Stimulated activated CD4-positive, alpha-beta T cell treated with anti-CD3 and anti-CD28 coated beads, TNF-alpha, amount 100 ng/mL, for 1 hour (primary cell): ENCODE results near the gene PEPD.

ENCODE experiments used
- DNase-seq, 3 donors: peaks; one replicate each; pipeline ENCODE4 v3.0.0-alpha.2; 2020; ENCODE audit warnings: low read depth in 3 of 3, low spot score in 1 of 3

The PEPD gene

DNA sequence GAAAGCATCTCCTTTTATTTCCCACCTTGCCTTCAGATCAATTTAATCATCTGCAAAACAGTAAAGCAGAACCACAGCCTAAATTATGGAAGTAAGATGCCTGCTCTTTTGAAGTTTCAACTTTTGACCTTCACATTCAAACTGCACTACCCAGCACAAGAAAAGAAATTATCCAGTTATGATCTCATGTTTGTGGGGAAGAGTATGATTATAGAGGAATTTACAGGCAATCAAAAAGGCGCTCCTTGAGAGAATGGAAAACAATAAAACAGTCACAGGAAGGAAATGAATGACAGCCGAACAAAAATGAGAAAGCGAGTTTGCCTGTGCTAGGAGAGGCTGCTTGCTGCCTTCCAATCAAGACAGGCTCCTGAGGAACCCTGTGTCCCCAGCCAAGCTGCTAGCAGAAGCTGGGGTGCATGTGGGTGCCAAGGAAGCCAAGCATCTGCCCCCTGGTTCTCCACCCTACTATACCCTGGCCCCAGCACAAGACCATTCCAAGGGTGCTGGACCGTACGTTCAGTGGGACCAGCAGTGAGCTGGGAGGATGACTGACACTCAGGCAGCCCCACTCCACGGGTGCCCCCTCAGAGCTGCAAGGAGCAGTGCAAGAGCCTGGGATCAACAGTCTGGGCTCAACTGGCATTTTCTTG is 47.8 kb downstream of the PEPD start:
- DNase-seq: no peak

DNA sequence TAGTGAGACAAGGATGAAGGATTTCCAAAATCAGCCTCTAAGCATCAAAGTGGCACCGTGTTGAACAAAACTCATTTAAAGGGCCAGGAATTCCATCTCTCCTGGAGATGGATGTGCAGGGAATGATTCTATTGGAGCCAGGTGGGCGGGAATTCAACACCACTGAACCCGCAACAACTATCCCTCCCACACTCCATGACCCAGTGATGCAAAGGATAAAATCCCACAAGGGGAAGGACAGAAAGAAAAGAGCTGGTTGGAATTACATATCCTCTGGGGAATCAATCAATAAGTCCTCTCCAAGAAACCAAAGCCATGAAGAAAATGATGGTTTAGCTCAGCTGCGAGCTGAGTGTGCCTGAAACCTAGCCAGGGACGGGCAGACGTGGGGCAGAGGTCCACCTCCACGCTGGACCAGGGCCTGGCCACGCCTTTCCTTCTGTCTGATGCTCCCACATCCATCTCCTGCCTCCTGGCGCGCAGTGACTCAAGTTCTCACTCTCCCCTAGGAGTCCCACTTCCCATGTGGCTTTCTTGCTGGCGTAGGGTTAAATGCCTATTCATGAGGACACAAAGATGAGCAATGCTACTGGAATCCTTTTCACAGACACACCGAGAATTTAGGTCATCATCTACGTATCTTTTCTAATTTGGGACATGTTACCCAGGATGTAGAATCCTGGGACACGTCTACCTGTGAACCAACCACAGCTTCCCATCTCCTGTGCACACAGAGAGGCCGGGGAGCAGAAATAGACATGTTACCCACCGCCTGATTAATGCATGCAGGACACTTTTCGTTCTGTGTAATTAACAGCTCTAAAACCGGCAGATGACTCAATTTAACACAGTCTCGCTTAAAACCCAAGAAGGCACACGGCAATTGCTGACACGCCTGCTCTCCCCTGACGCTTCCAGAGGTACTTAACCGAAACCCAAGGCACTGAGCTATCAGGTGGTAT is 48.6 kb downstream of the PEPD start:
- no peak for DNase-seq

GRCh38 chr19:33472226-33472625 is 49.4 kb downstream of the PEPD start:
- no peak for DNase-seq

GRCh38 chr19:33471111-33471996 is 50.2 kb downstream of the PEPD start:
- no peak for DNase-seq

- no peak for DNase-seq
Observed at GRCh38 chr19:33470686-33471085, 50.9 kb downstream of the PEPD start.

GRCh38 chr19:33470040-33470330 is 51.6 kb downstream of the PEPD start:
- no peak for DNase-seq

- DNase-seq: no peak
Observed at GRCh38 chr19:33469171-33470039, 52.2 kb downstream of the PEPD start.

DNA sequence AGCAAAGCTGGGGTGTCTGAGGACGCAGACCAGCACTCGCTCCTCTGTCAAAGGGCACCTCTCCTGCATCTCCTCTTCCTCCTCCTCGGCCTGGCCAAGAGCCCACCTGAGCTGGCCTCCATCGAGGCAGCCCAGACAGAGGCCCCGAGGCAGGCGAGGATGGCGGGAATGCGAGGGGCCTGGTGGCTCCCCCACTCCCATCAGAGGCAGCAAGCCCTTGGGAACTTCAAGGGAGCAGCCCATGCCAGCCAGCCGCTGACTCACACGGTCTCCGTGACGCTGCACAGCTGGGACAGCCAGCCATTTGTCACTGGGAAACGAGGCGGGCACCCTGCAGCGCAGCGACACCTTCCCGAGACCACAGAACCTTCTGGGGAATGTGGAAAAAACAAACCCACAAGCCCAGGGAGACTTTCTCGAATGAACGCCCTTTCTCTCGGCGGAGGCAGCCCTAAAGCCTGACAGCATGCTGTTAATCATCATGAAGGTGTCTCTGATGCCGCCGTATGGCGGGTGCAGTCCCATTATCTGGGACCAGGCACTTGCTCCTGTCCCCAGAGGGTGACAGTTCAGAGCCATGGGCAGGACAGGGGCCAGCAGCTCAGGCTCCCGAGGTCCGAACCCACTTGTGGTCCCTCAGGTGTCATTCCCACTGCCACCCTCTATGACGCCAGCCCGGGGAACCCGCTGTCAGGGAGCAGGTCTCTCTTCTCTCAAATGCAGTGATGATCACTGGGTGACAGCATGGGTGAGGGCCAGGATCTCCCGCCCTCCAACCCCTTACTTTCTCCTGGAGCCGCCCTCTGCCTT is 53.0 kb downstream of the PEPD start:
- no peak for DNase-seq

DNA sequence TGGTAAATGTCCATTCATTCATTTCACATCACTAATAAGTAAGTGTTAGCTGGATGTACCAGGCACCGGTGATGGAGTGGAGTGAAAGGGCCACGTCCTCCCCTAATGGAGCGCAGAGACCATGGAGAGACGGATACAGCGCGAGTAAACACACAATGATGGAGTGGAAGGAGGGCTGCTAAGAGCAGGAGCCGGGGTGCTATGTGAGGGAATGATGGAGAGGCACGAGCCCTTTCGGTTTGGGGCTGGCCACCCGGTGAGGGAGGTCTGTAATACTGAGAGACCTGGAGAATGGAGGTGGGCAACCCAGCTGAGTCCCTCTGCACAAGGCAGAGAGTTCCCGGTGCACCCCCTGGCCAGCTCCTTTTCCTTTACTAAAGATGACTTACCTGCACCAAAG is 53.7 kb downstream of the PEPD start:
- DNase-seq: no peak

GRCh38 chr19:33465834-33466233 is 55.8 kb downstream of the PEPD start:
- DNase-seq: no peak

DNA sequence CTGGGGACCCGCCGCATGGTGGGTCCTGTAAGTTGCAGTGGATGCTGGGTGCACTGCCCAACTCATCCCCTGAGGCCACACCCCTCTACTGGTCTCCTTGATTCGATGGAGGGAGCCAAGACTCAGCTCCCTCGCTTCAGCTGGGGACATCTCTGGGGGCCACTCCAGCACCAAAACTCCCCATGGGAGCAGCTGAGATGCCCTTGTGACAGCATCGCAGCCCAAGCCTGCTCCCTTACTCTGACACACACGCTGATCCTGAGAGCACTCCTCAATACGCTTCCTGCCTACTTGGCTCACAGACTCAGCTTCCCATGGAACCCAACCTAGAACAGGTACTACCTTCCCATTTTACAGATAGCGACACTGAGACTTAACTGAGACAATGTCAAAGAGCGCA is 56.2 kb downstream of the PEPD start:
- no peak for DNase-seq

GRCh38 chr19:33464733-33465115 is 56.9 kb downstream of the PEPD start:
- no peak for DNase-seq

DNA sequence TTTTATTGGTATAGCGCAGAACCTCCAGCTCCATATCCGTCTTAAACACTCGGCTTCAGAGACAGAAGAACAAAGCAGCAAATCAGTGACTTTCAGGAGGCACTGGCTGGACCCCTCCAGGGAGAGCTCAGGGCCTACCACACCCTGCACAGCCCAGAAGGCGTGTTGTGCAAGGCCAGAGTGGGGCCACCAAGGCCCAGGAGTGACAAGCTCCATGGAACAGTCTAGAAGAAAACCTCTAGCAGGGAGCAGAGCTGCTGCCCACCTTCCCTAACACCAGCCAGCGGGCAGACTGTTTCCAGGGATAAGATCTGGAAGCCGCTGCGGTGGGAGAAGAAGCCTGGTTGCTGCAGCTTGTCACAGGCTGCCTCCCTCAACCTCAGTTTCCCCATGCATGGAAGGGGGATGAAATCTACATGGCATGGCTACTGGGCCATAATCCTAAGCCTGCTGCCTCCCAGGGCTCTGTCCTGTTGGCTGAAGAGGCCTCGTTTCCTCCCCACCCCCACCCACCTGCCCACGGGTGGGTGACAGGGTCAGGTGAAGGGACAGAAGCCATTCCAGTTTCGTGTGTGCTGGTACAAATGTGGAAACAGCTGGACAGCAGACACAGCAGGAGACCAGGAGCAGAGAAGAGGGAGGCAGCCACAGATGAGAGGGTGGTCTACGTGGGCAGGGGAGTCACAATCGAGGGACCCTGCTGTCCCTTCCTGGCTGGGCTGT is 57.4 kb downstream of the PEPD start:
- DNase-seq: no peak

GRCh38 chr19:33463199-33463598 is 58.4 kb downstream of the PEPD start:
- no peak for DNase-seq

GRCh38 chr19:33462112-33462791 is 59.3 kb downstream of the PEPD start:
- no peak for DNase-seq

DNA sequence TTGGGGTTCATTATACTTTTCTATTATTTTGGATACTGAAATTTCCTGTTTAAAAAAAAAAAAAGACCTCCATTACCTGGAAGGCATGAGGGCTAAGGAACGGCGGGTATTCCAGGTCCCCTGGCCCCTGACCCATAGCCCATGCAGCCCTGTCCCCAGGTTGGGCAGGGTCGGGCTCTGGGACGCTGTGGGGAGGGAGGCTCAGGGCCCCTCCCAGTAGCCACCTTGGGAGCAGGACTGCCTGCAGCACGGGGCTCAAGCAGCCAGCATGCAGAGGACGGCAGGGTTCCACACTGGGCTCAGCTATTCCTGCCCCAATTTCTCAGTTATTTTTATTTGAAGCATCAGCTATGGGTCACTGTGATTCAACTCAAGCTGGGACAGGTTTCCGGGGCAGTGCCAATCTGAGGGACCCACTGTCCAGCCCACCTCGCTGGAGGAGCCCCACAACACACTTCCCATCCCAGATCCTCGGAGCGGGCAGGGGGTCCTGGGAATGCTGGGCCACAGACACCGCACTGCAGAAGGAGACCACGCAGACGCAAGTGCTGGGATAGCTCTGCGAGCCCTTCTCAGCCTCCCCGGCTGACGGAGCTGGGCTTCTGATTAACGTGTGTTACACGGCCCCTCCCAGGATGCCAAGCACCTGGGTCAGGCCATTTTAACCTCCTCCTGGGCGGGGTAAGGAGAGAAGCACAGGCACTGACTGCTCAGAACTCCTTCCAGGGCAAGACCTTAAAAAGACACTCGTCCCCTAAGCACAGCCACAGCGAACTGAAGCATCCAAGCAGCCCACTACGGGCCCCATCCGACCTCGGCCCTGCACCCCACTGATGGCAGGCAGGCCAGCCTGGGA is 60.1 kb downstream of the PEPD start:
- no peak for DNase-seq

GRCh38 chr19:33460221-33460908 is 61.2 kb downstream of the PEPD start:
- DNase-seq: no peak
